GM18507 (cell line): ENCODE measurements around the gene SCYGR4.
"Not testable (repeated sequence)": the region's sequence is repeated elsewhere in the genome, so short reads cannot be mapped to it uniquely, and the experiment has no call there.

Experiments used
- DNase-seq: peaks from one replicate; pipeline ENCODE4 v3.0.0; 2011; ENCODE audit warnings: low read depth; ENCODE audit not compliant: insufficient read length; ENCODE audit errors: extremely low spot score
- FAIRE-seq: peaks from 2 replicates; lab custom pipeline; 2011; peaks lifted over from hg19 to GRCh38; lab: Jason Lieb, UNC

Gene SCYGR4, protein sequence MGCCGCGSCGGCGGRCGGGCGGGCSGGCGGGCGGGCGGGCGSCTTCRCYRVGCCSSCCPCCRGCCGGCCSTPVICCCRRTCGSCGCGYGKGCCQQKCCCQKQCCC

GRCh38 chr2:227617316-227618230 is at the start of gene SCYGR4:
SCYGR4 (plus strand) TSS chr2:227617498; CDS start chr2:227617498, 0 bp downstream.
- FAIRE-seq = no peak

GRCh38 chr2:227568852-227569169 is 48.5 kb upstream of the SCYGR4 start:
- FAIRE-seq (no peak), DNase-seq (no peak)

More at GRCh38 chr2:227617316-227618230, at the start of gene SCYGR4:
- no peak for DNase-seq

DNA sequence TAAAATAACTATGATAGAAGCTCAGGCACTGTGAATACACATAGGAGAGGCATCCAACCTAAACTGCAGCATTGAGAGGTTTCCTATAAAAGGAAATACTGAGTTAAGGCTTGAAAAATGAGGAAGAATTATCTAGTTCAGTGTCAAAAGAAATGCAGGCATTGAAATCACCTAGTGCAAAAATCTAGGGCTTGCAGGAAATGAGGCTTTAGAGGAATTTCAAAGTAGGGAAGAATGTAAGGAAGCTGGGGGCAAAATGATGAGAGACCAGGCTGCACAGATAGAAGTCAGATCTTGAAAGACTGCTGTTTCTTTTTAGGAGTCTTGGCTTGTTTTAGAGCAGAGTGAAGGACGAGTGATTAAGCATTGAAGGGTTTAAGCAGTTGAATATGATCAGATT is 46.7 kb upstream of the SCYGR4 start:
- FAIRE-seq (no peak), DNase-seq (no peak)

DNA sequence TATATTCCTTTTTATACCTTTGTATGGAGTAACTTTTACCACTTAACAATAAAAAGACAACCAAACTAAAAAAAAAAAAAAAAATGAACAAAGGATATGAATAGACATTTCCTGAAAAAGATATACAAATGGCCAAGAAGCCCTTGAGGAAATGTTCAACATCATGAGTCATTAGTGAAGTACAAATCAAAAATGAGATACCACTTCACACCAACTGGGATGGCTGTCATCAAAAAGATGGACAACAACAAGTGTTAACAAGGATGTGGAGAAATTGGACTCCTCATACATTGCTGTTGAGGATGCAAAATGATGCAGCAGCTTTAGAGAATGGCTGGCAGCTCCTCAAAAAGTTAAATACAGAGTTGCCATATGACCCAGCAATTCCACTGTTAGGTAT is 41.2 kb upstream of the SCYGR4 start:
- DNase-seq (no peak), FAIRE-seq (no peak)

GRCh38 chr2:227576812-227577211 is 40.5 kb upstream of the SCYGR4 start:
- FAIRE-seq (no peak), DNase-seq (no peak)

- DNase-seq = no peak
- no peak for FAIRE-seq
Measured at GRCh38 chr2:227577555-227577954, 39.7 kb upstream of the SCYGR4 start.

- no peak for DNase-seq
- no peak for FAIRE-seq
Measured at GRCh38 chr2:227578642-227579041, 38.7 kb upstream of the SCYGR4 start.

GRCh38 chr2:227579791-227580190 is 37.5 kb upstream of the SCYGR4 start:
- FAIRE-seq = no peak
- DNase-seq = no peak

DNA sequence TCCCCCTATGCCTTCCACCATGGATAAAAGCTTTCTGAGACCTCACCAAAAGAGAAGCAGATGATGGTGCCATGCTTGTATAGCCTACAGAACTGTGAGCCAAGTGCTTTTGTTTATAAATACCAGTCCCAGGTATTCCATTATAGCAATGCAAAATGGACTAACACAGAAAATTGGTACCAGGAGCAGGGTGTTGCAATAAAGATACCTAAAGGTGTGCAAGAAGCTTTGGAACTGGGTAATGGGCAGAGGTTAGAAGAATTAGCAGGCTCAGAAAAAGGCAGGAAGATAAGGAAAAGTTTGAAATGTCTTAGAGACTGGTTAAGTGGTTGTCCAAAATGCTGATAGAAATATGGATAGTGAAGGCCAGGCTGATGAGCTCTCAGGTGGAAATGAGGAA is 34.9 kb upstream of the SCYGR4 start:
- FAIRE-seq (no peak), DNase-seq (no peak)

- DNase-seq = no peak
- FAIRE-seq = peak; percentile 41
Measured at GRCh38 chr2:227592694-227593387, 24.5 kb upstream of the SCYGR4 start.

DNA sequence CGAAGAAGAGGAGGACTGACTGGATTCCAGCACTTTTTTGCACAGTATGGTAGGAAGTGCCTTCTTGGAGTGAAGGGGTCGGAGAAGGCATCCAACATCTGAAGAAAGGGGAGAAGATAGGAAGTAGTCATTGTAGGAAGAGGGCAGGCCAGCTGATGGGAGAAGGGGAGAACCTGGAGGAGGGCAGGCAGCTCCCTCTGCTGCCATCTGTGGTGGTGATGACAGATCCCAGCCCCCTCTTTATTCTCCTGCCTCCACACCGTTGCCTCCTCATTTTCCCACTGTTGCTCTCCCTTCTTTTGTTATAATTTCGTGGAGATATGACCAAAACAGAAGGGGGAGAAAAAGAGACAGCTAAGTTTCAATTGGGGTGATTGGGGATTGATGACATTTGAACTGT is 21.5 kb upstream of the SCYGR4 start:
- DNase-seq (no peak), FAIRE-seq (no peak)

GRCh38 chr2:227597036-227597435 is 20.3 kb upstream of the SCYGR4 start:
- DNase-seq (no peak), FAIRE-seq (no peak)

- no peak for FAIRE-seq
Measured at GRCh38 chr2:227597998-227598397, 19.3 kb upstream of the SCYGR4 start.

GRCh38 chr2:227598835-227599503 is 18.3 kb upstream of the SCYGR4 start, which contains the start of gene SCYGR2:
SCYGR2 (plus strand) TSS chr2:227598893; CDS start chr2:227598893, 0 bp downstream.
- DNase-seq, FAIRE-seq: not testable (repeated sequence)

More at GRCh38 chr2:227597998-227598397, 19.3 kb upstream of the SCYGR4 start:
- no peak for DNase-seq

- no peak for DNase-seq
- no peak for FAIRE-seq
Measured at GRCh38 chr2:227602358-227602757, 14.9 kb upstream of the SCYGR4 start.

DNA sequence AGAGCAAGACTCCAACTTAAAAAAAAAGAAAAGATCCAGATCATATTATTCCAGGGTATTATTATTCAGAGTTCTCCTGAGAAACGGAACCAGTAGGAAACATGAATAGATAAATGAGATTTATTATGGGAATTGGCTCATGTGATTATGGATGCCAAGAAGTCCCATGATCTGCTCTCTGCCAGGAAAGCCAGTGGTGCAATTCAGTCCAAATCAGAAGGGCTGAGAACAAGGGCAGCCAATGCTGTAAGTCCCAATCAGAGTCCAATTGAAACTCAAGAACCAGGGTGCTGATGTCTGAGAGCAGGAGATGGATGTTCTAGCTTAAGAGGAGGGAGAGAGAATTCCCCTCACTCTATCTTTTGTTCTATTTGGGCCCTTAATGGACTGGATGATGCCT is 10.8 kb upstream of the SCYGR4 start:
- no peak for FAIRE-seq
- no peak for DNase-seq

- DNase-seq = no peak
- no peak for FAIRE-seq
Measured at GRCh38 chr2:227607941-227608340, 9.4 kb upstream of the SCYGR4 start.

DNA sequence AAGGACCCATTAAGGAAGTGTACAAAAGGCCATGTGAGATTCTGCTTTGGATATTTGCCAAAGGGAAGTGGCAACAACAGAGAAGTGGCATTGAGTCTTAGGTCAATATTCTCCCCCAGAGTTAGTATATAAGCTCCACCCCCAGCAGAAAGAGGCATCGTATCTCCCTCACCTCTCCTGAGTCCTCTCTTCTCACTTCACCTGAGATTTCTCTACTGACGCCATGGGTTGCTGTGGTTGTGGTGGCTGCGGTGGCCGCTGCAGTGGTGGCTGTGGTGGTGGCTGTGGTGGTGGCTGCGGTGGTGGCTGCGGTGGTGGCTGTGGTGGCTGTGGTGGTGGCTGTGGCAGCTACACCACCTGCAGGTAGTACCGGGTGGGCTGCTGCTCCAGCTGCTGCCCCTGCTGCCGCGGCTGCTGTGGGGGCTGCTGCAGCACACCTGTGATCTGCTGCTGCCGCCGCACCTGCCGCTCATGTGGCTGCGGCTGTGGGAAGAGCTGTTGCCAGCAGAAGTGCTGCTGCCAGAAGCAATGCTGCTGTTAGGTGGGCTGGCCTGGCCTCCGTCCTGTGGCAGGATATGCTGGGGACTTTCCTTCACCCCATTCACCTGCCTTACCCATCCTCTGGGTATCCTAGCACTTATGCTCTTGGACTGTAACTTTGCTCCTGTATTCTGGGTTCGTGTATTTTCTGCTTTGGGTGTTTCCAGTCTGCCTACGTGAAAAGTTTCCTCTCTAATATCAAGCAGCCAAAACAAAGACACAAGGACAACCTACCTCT is 8.5 kb upstream of the SCYGR4 start:
- DNase-seq (no peak), FAIRE-seq (peak; percentile 39)

DNA sequence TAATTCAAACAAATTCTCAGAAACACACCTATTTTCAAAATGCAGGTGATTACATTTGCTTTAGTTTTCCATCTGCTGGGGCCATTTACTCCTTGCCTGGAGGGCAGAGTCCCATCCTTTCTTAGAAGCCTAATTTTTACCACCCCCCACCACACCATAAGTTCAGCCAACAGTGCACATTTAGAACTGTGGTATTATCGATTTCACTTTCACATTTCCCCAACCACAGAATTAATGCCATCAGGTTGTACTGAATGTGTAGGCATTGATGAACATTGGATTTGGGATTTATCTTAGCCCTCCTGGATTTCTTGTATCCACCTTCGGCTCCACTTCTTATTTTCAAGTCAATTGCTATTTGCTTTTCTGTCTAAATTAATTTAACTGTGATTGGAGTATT is 7.2 kb upstream of the SCYGR4 start:
- FAIRE-seq = no peak
- no peak for DNase-seq
